Inflammatory macrophage treated with lipopolysaccharide for 1 hour (primary cell): Measurements from ENCODE around the gene MT3.
A peak's percentile ranks its signal among the peaks of the same experiment; 100 is the strongest.
"Not testable (repeated sequence)": the region's sequence is repeated elsewhere in the genome, so short reads cannot be mapped to it uniquely, and the experiment has no call there.

Experiments
- DNase-seq, 2 donors: peaks; one replicate each; pipeline ENCODE4 v3.0.0-alpha.2; 2020 to 2022

The MT3 gene

GRCh38 chr16:56610017-56610608 is 20.8 kb downstream of the MT3 start:
- DNase-seq: peak; percentile 95 to 99

- DNase-seq: no peak
These were observed 21.3 kb downstream of the MT3 start for GRCh38 chr16:56610609-56611111.

DNA sequence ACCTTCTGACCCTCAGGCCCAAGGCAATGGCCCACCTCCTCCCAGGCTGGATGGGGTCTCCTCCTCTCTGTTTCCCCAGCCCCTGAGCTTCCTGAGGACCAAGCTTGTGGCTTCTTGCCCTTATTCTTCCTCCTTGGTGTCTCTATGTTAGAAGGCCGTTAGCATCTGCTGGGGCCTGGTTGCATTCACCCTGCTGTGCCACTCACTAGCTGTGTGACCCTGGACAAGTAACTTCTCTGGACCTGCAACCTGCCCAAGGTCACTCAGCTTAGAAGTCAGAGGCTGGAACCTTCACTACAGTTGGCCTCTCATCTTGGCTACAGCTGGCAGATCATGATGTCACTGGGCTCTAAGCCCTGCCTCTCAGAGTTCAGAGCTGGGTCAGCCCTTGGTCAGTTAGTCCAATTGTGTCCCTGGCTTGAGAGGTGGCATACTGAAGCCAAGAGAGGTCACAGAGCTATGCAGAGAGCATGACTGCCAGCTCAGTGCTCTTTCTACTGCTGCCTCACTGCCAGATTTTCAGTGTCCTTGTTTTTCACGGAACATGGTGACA is 22.0 kb downstream of the MT3 start:
- DNase-seq: no peak

DNA sequence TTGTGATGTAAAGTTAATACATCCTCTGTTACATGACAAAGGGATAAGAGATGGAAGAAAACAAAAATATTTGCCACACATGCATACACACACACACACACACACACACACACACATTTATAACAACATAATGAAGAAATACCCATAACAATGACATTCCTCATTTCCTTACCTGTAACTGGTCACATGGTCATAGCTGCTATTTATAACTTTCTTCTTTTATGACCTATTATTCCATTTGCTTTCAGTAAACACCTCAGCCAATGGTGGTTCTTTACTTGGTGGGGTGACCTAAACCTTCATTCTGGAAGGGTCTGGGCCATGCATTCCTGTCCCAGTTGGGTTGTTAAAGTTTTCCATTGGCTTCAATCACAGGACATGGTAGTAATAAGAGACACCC is 24.4 kb downstream of the MT3 start:
- DNase-seq: no peak

DNA sequence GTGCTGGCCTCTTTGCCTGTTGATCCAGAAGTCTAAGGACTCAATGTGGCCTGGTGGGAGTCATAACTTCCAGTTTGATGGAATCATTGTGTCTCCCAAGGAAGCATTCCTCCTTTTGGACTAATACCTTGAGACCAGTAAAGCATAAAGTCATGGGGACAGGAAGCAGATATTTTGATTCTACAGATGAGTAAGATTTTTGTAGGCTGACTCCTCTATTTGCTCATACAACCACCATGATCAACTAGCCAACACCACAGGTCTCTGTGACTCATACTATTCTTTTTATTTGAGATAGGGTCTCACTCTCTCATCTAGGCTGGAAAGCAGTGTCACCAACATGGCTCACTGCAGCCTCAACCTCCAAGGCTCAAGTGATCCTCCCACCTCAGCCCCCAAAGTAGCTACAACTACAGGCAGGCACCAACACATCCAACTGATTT is 25.2 kb downstream of the MT3 start:
- DNase-seq: no peak

GRCh38 chr16:56615353-56615752 is 26.0 kb downstream of the MT3 start:
- DNase-seq: no peak

DNA sequence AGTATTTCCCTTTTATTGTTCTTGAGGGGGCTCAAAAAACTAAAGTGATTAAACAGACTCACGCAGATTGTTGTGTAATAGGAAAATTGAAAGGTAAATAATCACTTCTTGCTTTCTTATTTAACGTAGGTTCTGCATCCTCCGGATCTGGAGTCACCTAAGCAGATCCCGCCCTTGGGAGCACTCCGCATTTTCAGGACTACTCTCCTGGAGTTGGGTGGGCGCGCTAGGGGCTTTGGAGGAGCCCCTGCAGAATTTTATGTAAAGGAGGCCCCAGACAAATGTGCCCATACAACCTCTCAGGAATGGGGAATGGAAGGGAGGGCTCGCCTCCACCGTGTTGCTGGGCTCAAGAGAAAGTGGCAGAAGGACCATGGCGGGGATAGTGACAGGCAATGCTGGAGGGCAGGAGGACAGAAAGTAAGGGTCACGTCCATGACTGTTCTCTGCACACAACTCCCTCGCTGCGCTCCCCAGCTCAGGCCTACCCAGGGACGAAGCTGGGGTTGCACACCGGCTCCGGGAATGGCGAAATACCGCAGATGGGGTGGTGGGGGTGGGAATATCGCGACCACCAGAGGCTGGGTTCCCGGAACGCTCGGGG is 27.4 kb downstream of the MT3 start:
- DNase-seq: no peak

GRCh38 chr16:56617212-56618085 is 28.1 kb downstream of the MT3 start:
- DNase-seq: no peak

- no peak for DNase-seq
These were observed 28.8 kb downstream of the MT3 start for GRCh38 chr16:56618138-56618537.

DNA sequence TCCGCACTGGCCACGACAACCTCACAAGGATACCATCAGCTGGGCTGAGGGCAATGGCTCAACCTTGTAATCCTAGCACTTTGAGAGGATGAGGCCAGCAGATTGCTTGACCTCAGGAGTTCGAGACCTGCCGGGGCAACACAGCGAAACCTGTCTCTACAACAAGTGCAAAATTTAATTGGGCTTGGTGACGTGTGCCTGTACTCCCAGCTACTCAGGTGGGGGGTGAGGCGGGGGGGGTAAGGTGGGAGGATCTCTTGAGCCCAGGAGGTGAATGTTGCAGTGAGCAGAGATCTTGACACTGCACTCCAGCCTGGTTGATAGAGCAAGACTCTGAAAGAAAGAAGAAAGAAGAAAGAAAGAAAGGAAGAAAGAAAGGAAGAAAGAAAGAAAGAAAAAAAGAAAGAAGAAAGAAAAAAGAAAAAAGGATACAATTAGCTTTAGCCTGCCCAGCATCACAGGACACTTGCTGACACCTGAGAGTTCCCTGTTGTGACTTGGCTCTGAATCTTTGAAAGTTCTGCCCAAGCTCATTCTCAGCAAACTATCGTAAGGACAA is 31.1 kb downstream of the MT3 start:
- DNase-seq: no peak

GRCh38 chr16:56621665-56622445 is 32.5 kb downstream of the MT3 start:
- not testable (repeated sequence) for DNase-seq

DNA sequence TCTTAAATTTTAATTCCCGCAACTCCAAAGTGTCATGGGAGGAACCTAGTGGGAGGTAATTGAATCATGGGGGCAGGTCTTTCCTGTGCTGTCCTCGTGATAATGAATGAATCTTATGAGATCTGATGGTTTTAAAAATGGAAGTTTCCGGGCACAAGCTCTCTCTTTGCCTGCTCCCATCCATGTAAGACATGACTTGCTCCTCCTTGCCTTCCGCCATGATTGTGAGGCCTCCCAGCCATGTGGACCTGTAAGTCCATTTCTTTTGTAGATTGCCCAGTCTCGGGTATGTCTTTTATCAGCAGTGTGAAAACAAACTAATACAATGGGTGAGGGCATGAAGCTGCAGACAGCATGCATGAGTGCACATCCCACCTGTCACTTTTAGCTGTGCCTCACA is 33.9 kb downstream of the MT3 start:
- not testable (repeated sequence) for DNase-seq

DNA sequence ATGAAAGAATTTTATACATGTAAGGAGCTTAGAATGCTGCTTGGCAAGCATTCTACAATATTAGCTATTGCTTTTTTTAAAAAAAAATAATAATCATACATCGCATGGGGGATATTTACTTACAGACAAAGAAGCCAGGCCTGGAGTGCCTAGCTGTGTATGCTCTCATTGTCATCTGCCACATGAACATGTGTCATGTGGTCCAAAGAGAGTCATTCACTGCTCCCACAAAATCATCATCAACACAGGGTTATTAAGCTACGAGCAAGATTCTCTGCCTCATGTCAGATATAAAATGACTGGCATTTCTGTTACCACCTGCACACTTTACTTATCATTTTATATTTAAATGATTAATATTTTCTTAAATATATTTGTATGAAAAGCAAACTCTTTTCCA is 34.3 kb downstream of the MT3 start:
- peak in 1 of 2 donors; percentile 44 for DNase-seq

DNA sequence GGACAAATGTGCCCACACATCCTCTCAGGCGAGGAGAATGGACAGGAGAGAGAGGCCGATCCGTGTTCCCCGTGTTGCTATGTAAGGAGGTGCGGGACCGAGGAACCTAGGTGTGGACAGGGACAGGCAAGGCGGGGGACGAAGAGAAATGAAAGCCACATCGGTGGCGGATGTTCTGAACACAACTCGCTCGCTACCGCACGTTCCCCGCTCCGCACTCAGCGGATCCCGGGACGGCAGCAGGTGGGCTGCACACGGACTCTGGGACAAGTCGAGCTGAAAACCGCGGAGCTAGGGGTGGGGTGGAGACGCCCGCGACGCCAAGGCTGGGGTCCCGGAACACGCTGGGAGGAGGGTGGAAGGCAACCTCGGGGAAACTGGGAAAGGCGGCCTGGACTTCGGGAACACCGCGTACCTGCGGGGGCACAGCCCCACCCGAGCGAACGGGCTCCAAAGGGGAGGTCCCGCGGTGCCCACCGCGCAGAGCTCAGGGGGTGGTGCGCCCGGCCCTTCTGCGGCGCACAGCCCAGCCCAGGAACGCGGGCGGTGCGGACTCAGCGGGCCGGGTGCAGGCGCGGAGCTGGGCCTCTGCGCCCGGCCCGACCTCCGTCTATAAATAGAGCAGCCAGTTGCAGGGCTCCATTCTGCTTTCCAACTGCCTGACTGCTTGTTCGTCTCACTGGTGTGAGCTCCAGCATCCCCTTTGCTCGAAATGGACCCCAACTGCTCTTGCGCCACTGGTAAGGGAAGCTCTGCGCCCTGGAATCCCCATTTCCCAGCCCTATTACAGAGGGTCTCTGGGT is 36.0 kb downstream of the MT3 start, which contains the start of gene MT1E:
Gene MT1E, plus strand, starts transcription at position 642 of the 803 bp plus-strand sequence. Its CDS starts 71 bp downstream, at position 713.
- DNase-seq: peak; percentile 56 to 74

GRCh38 chr16:56625943-56626654 is 36.8 kb downstream of the MT3 start:
- peak in 1 of 2 donors; percentile 42 for DNase-seq

- DNase-seq: no peak
These were observed 37.4 kb downstream of the MT3 start for GRCh38 chr16:56626685-56627084.

GRCh38 chr16:56628486-56629350 is 39.4 kb downstream of the MT3 start:
- peak in 1 of 2 donors; percentile 35 for DNase-seq

GRCh38 chr16:56629531-56629930 is 40.2 kb downstream of the MT3 start:
- no peak for DNase-seq

- peak; percentile 34 to 41 for DNase-seq
These were observed 40.8 kb downstream of the MT3 start for GRCh38 chr16:56630134-56630533.
